Measurements from ENCODE around the gene METTL4.
"Not testable (repeated sequence)": the region's sequence is repeated elsewhere in the genome, so short reads cannot be mapped to it uniquely, and the experiment has no call there.

The METTL4 gene

GRCh38 chr18:2568129-2568528 lies 3.2 kb downstream of the METTL4 start:
- in situ Hi-C loops (cut with HindIII; ENCODE audit: low sequenced_read_pairs): no loop called here

DNA sequence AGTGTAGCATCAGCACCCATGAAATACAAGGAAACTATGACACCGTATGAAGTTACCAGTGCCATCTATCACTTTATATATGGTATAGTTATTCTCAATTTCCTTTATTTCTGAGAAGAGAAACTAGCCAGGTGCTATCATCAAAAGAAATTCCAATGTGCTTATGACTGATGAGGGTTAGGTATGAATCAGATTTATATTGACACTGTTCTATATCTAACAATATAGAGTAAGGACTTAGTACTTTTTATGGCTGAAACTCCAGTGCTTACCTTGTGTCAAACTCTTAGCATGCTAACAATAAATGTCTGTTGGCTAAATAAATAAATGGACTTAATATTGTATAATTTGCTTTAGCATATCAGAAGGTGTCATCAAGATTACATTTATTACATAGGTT lies 6.9 kb downstream of the METTL4 start:
- in situ Hi-C loops (cut with HindIII; ENCODE audit: low sequenced_read_pairs): no loop called here

DNA sequence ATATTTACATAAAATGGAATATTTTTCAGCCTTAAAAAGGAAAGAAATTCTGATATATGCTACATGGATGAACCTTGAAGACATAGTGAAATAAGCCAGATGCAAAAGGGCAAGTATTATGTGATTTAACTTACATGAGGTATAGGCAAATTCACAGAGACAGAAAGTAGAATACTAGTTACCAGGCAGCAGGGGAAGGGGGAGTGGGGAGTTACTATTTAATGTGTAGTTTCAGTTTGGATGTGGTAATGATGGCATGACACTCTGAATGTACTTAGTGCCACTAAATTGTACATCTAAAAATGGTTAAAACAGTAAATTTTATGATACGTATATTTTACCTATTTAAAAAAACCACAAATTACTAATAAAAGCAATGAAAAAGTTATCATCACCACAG lies 12.1 kb downstream of the METTL4 start:
- in situ Hi-C loops (cut with HindIII; ENCODE audit: low sequenced_read_pairs): no loop called here

- in situ Hi-C loops (cut with HindIII; ENCODE audit: low sequenced_read_pairs): no loop called here
Observed at GRCh38 chr18:2557536-2557935, 13.8 kb downstream of the METTL4 start.

DNA sequence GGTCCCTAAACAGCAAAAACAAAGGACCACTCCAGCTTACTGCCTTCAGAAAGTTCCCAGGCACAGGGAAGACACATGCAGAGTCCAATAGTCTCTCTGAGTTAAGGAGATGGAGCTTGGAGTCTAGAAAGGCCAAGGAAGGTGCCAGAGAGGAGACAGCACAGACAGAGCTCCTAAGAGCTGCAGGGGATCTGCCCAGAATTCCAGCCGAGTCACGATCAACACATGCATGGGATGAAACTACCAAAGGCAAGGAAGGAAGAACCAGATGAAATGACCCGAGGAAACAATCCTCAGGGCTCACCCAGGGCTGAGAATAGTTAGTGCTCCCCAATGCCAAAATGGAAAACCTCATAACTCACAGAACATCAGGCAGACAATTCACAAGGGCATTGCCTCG lies 15.4 kb downstream of the METTL4 start:
- in situ Hi-C loops (cut with HindIII; ENCODE audit: low sequenced_read_pairs): no loop called here

- in situ Hi-C loops (cut with HindIII; ENCODE audit: low sequenced_read_pairs): no loop called here
Observed at GRCh38 chr18:2554696-2555095, 16.6 kb downstream of the METTL4 start.

DNA sequence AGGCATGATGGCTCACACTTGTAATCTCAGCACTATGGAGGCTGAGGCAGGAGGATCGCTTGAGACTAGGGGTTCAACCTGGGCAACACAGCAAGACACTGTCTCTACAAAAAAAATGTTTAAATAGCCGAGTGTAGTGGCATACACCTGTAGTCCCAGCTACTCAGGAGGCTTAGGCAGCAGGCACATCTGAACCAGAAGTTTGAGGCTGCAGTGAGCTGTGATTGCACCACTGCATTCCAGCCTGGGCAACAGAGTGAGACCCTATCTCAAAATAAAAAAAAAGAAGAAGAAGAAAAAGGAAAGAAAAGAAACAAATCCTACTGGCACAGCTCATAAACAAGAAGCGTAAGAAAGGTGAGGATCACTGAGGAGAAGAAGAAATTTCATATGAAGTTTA lies 19.9 kb downstream of the METTL4 start:
- in situ Hi-C loops (cut with HindIII; ENCODE audit: low sequenced_read_pairs): no loop called here

DNA sequence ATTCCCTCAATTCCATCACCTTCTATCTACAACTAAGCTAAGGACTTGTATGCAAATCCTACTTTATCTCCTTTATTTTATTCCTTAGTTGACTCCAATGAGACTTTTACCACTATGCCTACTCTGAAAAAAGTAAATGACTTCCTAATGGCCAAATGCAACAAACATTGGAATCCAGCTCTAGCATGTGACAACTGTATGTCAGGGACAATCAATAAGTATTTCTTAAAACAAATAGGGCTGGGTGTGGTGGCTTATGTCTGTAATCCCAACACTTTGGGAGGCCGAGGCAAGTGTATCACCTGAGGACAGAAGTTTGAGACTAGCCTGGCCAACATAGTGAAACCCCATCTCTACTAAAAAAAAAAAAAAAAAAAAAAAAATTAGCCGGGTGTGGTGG lies 21.8 kb downstream of the METTL4 start:
- in situ Hi-C loops (cut with HindIII; ENCODE audit: low sequenced_read_pairs): no loop called here

DNA sequence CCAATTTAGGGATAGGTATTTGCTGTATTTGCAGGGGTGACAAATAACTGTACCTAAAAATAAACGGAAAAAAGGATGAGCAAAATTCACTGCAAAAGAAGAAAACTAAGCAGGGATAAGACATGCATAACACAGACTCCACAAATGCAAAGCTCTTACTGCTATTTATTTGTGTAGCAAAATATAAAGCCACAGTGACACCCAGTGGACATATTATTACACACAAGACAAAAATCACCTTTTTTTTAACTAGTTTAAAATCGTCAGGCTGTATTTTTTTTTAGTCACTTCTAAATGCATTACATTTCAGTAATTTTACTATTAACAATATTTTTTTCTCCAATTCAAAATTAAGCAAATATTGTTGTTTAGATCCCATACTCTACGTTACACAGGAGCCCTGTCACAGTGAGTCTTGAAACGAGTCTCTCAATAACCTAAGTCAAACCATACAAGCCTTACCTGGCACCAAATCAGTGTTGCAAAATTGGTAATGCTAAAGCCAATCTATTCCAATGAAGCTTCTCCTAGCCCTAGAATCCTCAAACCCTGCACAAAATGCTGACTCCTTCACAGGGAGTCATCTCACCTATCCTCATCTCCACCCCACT lies 23.7 kb downstream of the METTL4 start:
- in situ Hi-C loops (cut with HindIII; ENCODE audit: low sequenced_read_pairs): no loop called here

DNA sequence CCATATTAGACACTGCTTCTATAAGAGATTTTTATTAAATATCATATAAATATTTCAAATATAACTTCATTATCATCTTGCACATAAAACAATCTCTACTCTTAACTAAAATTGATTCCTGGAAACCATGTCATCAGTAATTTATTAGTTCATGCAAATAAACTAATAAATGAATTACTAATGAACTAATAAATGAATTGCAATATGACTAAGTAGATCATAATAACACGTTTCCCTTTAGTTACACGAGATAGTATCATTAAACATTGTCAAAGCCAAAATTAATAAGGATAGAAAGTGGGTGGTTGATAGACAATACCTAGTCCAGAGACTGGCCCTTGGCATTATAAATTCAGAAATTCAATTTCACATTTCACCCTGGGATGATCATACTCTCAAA lies 26.1 kb downstream of the METTL4 start:
- in situ Hi-C loops (cut with HindIII; ENCODE audit: low sequenced_read_pairs): no loop called here

DNA sequence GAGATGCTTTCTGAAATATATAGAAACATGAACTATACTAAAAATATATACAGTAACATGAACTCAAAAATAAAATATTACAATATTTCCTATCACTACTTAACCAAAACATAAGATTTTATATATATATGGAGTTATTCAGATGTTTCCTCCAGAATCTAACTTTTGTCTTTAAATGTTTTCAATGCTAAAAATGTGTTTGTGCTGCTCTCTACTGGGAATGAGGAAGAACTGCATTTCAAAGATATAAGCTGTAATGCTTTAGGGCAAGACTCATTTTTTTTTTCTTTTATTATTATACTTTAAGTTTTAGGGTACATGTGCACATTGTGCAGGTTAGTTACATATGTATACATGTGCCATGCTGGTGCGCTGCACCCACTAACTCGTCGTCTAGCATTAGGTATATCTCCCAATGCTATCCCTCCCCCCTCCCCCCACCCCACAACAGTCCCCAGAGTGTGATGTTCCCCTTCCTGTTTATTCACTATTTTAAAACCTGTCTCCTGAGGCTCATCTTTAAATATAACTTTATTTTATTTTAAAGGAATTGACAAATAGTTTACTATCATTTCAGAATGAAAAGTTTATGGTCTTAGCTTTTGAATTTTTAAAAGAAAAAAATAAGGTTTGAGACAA lies 29.3 kb downstream of the METTL4 start:
- in situ Hi-C loops (cut with HindIII; ENCODE audit: low sequenced_read_pairs): not testable (repeated sequence)

DNA sequence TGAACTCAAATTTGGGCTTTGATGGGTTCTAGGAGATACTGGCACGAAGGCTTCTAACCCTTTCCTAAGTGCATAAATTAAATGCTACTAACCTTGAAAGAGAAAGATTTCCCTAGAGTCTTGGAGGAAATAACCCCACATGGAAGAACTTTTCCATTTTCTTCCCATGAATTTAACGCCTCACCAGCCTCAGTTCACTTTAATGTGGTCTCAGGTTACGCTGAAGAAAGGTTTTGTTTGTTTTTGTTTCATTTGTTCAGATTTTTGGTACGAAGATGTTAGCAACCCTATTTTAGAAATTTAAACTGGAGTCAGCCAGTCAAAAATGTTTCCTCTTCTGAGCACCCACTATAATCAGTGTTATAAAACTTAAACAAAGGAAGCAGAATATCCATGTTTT lies 30.7 kb downstream of the METTL4 start:
- in situ Hi-C loops (cut with HindIII; ENCODE audit: low sequenced_read_pairs): no loop called here

DNA sequence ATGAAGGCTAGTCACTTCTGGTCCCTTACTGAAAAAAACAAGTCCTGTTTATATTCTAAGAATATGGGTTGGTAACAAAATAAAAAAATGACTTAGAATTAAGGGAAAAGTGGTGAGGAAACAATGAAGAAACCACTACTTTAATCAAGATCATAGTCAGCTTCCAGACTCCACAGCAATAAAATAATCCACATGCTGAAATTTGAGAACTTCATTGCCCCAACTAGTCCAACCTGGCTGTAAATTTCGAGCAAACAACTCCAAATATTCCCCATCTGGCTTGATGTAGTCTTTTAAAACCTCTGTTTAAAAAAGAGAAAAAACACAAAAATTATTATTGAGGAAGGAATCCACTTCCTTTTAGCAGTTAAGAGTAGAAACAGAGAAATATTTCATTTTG lies 32.5 kb downstream of the METTL4 start:
- in situ Hi-C loops (cut with HindIII; ENCODE audit: low sequenced_read_pairs): no loop called here

- in situ Hi-C loops (cut with HindIII; ENCODE audit: low sequenced_read_pairs): no loop called here
Observed at GRCh38 chr18:2538236-2538635, 33.1 kb downstream of the METTL4 start.

DNA sequence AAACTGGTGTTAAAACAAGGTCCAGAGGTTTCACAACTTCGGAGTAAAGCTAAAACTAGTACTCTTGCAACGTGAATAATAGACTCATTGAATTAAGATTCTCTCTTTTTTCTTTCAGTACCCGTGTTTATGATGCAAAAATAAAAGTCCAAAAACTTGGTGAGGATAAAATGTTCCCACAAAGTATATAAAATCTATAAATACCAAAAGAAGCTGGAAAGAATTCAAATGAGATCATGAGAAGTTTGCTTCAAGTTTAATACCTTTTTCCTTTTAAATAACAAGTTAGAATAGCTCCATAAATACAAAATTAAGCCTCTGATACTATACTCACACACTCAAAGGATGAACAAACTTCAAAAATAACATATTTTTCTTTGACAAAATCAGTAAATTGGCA lies 34.0 kb downstream of the METTL4 start:
- in situ Hi-C loops (cut with HindIII; ENCODE audit: low sequenced_read_pairs): no loop called here

GRCh38 chr18:2536493-2536892 lies 34.8 kb downstream of the METTL4 start:
- in situ Hi-C loops (cut with HindIII; ENCODE audit: low sequenced_read_pairs): no loop called here

DNA sequence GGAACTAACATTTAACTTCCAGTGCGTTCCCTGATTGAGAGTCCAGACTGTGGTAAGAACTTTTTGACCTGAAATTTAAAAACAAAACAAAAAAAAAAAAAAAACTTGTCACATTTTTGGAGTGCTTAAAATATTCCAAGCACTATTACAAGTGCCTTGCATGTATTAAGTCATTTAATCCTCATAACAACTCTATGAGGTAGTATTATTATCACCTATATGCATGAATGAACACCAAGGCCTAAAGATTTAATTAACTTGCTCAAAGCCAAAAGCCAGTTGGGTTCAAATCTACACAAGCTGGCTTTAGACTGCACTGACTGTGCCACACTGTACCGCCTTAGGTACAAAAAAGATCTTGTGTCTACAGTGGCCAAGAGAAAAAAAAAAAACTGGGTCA lies 35.2 kb downstream of the METTL4 start:
- in situ Hi-C loops (cut with HindIII; ENCODE audit: low sequenced_read_pairs): no loop called here

GRCh38 chr18:2535419-2535910 lies 35.8 kb downstream of the METTL4 start:
- in situ Hi-C loops (cut with HindIII; ENCODE audit: low sequenced_read_pairs): no loop called here

GRCh38 chr18:2534906-2535305 lies 36.4 kb downstream of the METTL4 start:
- in situ Hi-C loops (cut with HindIII; ENCODE audit: low sequenced_read_pairs): no loop called here

DNA sequence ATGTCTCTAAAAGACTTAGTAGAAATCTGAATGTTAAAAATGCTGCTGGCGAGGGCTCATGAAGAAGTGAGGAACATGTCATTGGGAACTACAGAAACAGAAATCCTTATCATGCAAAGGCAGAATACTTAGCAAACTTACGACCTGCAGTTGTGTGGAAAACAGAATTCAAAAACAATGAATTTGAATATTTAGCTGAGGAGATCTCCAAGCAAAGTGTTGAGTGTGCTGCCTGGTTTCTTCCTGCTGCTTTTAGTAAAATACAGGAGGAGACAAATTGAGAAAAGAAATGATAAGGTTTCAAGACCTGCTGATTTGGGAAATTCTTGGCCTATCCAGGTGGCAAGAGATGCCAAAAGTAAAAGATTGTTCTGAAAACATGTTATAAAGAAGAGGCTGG lies 38.5 kb downstream of the METTL4 start:
- in situ Hi-C loops (cut with HindIII; ENCODE audit: low sequenced_read_pairs): no loop called here

GRCh38 chr18:2531751-2532150 lies 39.6 kb downstream of the METTL4 start:
- in situ Hi-C loops (cut with HindIII; ENCODE audit: low sequenced_read_pairs): no loop called here

DNA sequence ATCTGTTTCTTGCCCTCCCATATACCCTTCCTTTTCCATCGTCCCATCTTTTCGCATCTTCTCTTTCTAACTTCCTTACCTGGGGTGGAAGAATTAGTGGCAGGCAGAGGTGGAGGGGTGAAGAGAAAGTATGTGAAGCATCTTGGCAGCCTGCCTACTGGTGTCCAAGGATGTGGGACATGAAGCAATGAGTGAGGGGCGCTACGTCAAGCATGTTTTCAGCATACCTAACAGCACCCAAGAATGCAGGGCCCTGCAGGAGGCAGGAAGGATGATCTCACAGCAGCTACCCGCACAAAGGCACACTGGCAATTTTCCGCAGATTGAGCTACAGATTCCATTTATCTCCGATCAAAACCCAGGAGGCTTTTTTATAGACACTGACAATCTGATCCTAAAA lies 42.2 kb downstream of the METTL4 start:
- in situ Hi-C loops (cut with HindIII; ENCODE audit: low sequenced_read_pairs): no loop called here

DNA sequence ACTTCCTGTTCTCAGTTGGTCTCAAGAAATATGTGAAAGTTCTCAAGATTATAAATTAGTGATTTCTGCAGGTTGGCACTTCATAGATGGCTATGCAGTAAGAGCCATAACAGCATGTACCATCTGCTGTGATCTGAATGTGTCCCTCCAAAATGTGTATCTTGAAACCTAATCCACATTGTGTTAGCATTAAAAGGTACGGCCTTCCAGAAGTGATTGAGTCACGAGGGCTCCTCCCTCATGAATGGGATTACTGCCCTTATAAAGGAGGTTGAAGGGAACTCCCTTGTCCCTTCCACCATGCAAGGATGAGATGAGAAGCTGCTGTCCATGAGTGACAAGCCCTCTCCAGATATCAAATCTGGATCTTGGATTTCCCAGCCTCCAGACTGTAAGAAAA lies 45.0 kb downstream of the METTL4 start:
- in situ Hi-C loops (cut with HindIII; ENCODE audit: low sequenced_read_pairs): no loop called here

All from DLD1 (cell line).